A673 (cell line): ENCODE results near the gene SYT14.

Experiments
- EZH2 ChIP-seq: fragments of 200-600 bp; sonication (generic); IDR thresholded peaks from 2 replicates; pipeline ENCODE4 v1.6.1; 2017; ENCODE audit warnings: borderline replicate concordance, low read depth, mild to moderate bottlenecking, mixed read lengths, antibody characterized with exemption, low read length; ENCODE audit not compliant: poor library complexity, severe bottlenecking
- TF ChIP-seq, protein P1 (sequence below): fragments of 300-800, 200-600 bp; sonication (generic); conservative IDR thresholded peaks from 2 replicates; pipeline ENCODE4 v1.5.1; 2017; ENCODE audit warnings: low read depth, mild to moderate bottlenecking, antibody characterized with exemption, low read length, moderate library complexity, mixed read lengths

DNA sequence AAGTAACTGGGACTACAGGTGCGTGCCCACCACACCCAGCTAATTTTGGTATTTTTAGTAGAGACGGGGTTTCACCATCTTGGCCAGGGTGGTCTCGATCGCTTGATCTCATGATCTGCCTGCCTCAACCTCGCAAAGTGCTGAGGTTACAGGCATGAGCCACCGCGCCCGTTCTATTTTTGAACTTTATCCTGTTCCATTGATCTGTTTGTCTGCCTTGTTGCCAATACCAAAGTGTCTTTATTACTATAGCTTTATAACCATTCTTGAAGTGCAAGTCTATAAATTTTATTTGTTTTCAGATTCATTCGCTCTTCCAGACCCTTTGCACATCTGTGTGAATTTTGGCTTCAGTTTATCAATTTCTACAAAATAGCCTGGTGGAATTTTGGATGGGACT, 28.0 kb downstream of the SYT14 start:
- TF ChIP-seq, protein P1, sequence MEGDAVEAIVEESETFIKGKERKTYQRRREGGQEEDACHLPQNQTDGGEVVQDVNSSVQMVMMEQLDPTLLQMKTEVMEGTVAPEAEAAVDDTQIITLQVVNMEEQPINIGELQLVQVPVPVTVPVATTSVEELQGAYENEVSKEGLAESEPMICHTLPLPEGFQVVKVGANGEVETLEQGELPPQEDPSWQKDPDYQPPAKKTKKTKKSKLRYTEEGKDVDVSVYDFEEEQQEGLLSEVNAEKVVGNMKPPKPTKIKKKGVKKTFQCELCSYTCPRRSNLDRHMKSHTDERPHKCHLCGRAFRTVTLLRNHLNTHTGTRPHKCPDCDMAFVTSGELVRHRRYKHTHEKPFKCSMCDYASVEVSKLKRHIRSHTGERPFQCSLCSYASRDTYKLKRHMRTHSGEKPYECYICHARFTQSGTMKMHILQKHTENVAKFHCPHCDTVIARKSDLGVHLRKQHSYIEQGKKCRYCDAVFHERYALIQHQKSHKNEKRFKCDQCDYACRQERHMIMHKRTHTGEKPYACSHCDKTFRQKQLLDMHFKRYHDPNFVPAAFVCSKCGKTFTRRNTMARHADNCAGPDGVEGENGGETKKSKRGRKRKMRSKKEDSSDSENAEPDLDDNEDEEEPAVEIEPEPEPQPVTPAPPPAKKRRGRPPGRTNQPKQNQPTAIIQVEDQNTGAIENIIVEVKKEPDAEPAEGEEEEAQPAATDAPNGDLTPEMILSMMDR = no peak
- TF ChIP-seq EZH2 = no peak
